Fibroblast of lung (primary cell): ENCODE results near the gene SEMA4G.

Experiments
- CTCF ChIP-seq, 2 donors: IDR thresholded peaks in 1 of 2; conservative IDR thresholded peaks in 1 of 2; 1 replicate in 1 of 2; 2 replicates in 1 of 2; pipeline ENCODE4 v1.5.1; 2011 to 2012; ENCODE audit warnings: low read length in 2 of 2, control low read depth in 1 of 2, inconsistent platforms in 1 of 2, low read depth in 1 of 2, mild to moderate bottlenecking in 1 of 2
- EZH2 ChIP-seq: IDR thresholded peaks from 2 replicates; pipeline ENCODE4 v1.5.1; 2012; ENCODE audit warnings: low read length, control low read depth, mild to moderate bottlenecking; ENCODE audit errors: missing control alignments

- TF ChIP-seq CTCF (conservative IDR thresholded peaks at IDR 0.05 in 1 of 2, IDR thresholded peaks at IDR 0.05 in 1 of 2; ENCODE audit: low read depth in 1 of 2, low read length in 2 of 2) (no peak), EZH2 (no peak)
Measured at GRCh38 chr10:100962351-100963080, 6.8 kb upstream of the SEMA4G start.
